Endothelial cell of umbilical vein (primary cell): ENCODE data around the gene SIGLEC10. TPM values are rescaled to one million over a fixed set of nuclear protein-coding genes. Genes with fewer than 3 reads are reported as not detected.
"Not testable (repeated sequence)": the region's sequence is repeated elsewhere in the genome, so short reads cannot be mapped to it uniquely, and the experiment has no call there.

Experiments
- BruUV-seq: library from RNA; stranded (reverse); fragments of 400-500 nt; replicated peaks from 2 replicates; lab custom pipeline; 2021; lab: Mats Ljungman, UMichigan
- CTCF ChIA-PET: fragments of 300-600, 350-600 bp; sonication (Branson Sonifier 250); formaldehyde crosslinking; loops from one replicate; lab custom pipeline; 2021; ENCODE audit warnings: antibody characterized with exemption, inconsistent platforms; lab: Charles Lee
- POLR2A ChIA-PET: fragments of 300-600, 350-600 bp; sonication (Branson Sonifier 250); formaldehyde crosslinking; loops from one replicate; lab custom pipeline; 2021; ENCODE audit warnings: antibody characterized with exemption, inconsistent platforms; lab: Charles Lee
- DNase-seq: peaks from one replicate; pipeline ENCODE4 v3.0.0-alpha.2; 2011; ENCODE audit warnings: low read depth, low spot score
- FAIRE-seq: peaks from 2 replicates; lab custom pipeline; 2011; peaks lifted over from hg19 to GRCh38; lab: Jason Lieb, UNC
- H2AFZ ChIP-seq: 2 replicates; pipeline ENCODE4 v1.6.0; 2012; ENCODE audit warnings: low read depth, low read length, control low read depth, inconsistent platforms
- H3K27ac ChIP-seq: 2 replicates; pipeline ENCODE4 v1.5.1; 2011; ENCODE audit warnings: low read depth, mild to moderate bottlenecking, control low read depth, low read length, moderate library complexity; ENCODE audit not compliant: insufficient read depth
- H3K27me3 ChIP-seq, 2 experiments: 2 replicates each; pipeline versions ENCODE4 v1.6.0 to v1.6.1; 2011; ENCODE audit warnings: low read length in 2 of 2, mixed read lengths in 1 of 2; ENCODE audit not compliant: control insufficient read depth in 2 of 2, insufficient read depth in 2 of 2
- H3K36me3 ChIP-seq, 2 experiments: 2 replicates in 1 of 2; 3 replicates in 1 of 2; pipeline ENCODE4 v1.5.1; 2011; ENCODE audit warnings: low read length in 2 of 2, mild to moderate bottlenecking in 1 of 2, moderate library complexity in 1 of 2; ENCODE audit not compliant: control insufficient read depth in 2 of 2, insufficient read depth in 2 of 2; ENCODE audit errors: extremely low read depth in 1 of 2
- H3K4me1 ChIP-seq: 3 replicates; pipeline ENCODE4 v1.5.1; 2011; ENCODE audit warnings: mild to moderate bottlenecking, low read length; ENCODE audit not compliant: control insufficient read depth, insufficient read depth; ENCODE audit errors: extremely low read depth
- H3K4me2 ChIP-seq: 2 replicates; pipeline ENCODE4 v1.6.1; 2011; ENCODE audit warnings: low read length, control low read depth, mixed read lengths; ENCODE audit not compliant: insufficient read depth
- H3K4me3 ChIP-seq, 3 experiments: fragments of 200-600 bp in 1 of 3; sonication (generic), shearing (Covaris generic) in 1 of 3; replicated peaks in 1 of 3; 2 replicates each; pipeline ENCODE4 v1.5.1; 2011 to 2016; ENCODE audit warnings: control low read depth in 3 of 3, low read length in 3 of 3, mild to moderate bottlenecking in 2 of 3, inconsistent platforms in 1 of 3, low read depth in 1 of 3, moderate library complexity in 1 of 3; ENCODE audit not compliant: insufficient read depth in 1 of 3
- H3K79me2 ChIP-seq: 2 replicates; pipeline ENCODE4 v1.6.0; 2012; ENCODE audit warnings: low read length, inconsistent platforms; ENCODE audit not compliant: control insufficient read depth, insufficient read depth
- H3K9ac ChIP-seq: replicated peaks from 2 replicates; pipeline ENCODE3; 2011; ENCODE audit warnings: low read length, control low read depth; ENCODE audit not compliant: insufficient read depth; ENCODE audit errors: extremely low read depth
- H3K9me1 ChIP-seq: replicated peaks from 3 replicates; pipeline ENCODE4 v1.6.0; 2011; ENCODE audit warnings: mild to moderate bottlenecking, low read length; ENCODE audit not compliant: control insufficient read depth, insufficient read depth; ENCODE audit errors: extremely low read depth
- H3K9me3 ChIP-seq: replicated peaks from 2 replicates; pipeline ENCODE4 v1.5.1; 2012; ENCODE audit warnings: low read length, inconsistent platforms; ENCODE audit not compliant: control insufficient read depth, insufficient read depth
- H4K20me1 ChIP-seq: replicated peaks from 2 replicates; pipeline ENCODE3; 2011; ENCODE audit warnings: mild to moderate bottlenecking, low read length; ENCODE audit not compliant: control insufficient read depth, insufficient read depth; ENCODE audit errors: extremely low read depth
- CTCF ChIP-seq, 2 donors: IDR thresholded peaks; 1 replicate in 1 of 2; 2 replicates in 1 of 2; pipeline ENCODE4 v1.5.1; 2011; ENCODE audit warnings: low read length in 2 of 2, mild to moderate bottlenecking in 2 of 2, moderate library complexity in 2 of 2, control low read depth in 1 of 2, inconsistent platforms in 1 of 2, low read depth in 1 of 2; ENCODE audit not compliant: insufficient read depth in 1 of 2; ENCODE audit errors: extremely low read depth in 1 of 2
- JUN ChIP-seq: IDR thresholded peaks from 2 replicates; pipeline ENCODE4 v1.6.1; 2011; ENCODE audit warnings: borderline replicate concordance, low read depth; ENCODE audit not compliant: insufficient read length, insufficient read depth
- dilution Hi-C: fragments of 300-500 bp; cut with MboI; formaldehyde crosslinking; loops from one replicate; pipeline ENCODE4 v1.15.0; 2019; ENCODE audit warnings: low sequenced_read_pairs; ENCODE audit not compliant: extremely low pct_ligation_motif_present
- intact Hi-C: fragments of 100-400 bp; cut with micrococcal nuclease; formaldehyde crosslinking; loops from one replicate; pipeline ENCODE4 v1.10.0; 2022
- polyA plus RNA-seq, 4 experiments: library from polyadenylated mRNA; depleted of rRNA in 3 of 4; stranded (reverse) in 3 of 4; unstranded in 1 of 4; fragments of >200 nt; gene quantifications; 2 replicates each; pipeline versions ENCODE4 v1.2.1 to v1.2.3, GENCODE V29; 2011 to 2012; ENCODE audit warnings: missing spikeins in 1 of 4
- total RNA-seq: library from RNA; stranded (reverse); gene quantifications from 2 replicates; pipeline ENCODE4 v1.2.3, GENCODE V29; 2021

SIGLEC10 gene
- total and polyA plus RNA-seq, 2 donors (not counting 3 experiments of a cell fraction or from before 2014, with no cell fraction given), result not detected

DNA sequence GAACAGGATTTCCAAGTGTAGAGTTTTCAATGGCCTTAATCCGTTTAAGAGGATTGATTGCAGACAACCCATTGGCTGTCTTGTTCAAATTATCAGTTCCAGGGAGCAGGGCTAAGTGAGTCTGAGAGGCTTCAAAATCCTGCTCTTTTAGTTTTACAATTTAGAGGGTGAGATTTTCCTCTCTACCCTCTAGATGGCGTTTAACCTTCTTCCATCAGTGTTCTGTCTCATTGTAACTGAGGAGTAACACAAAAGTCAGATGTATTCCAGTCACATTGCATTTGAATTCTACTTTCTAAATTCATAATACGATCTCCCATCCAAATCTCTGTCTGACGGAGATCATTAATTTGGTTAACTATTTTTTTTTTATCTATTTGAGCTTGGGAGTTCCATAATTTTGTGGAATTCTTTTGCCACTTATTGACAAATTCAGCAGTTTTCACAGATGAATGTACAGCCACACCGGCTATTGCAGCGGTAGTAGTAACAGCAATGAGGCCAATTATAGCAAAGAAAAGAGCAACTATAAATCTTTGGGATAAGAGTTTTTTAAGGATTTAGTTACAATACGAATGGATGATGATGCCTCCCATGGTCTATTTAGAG lies 19.2 kb downstream of the SIGLEC10 start:
- no peak overlapping the region for H3K27ac ChIP-seq
- intact Hi-C loops (no loop called here), dilution Hi-C loops (no loop called here)
- no peaks in the 10 kb centered on the region for H4K20me1 ChIP-seq
- CTCF ChIA-PET, result interaction anchor here (1.3 kb wide), 1 partner anchor 59 kb away, joined by 3 read pairs; no protein-coding TSS in a partner anchor
- DNase-seq (peak; percentile 8), FAIRE-seq (peak; percentile 61)
- POLR2A ChIA-PET, result no interaction called here
- no peaks in the 10 kb centered on the region for H3K79me2 ChIP-seq
- no peaks in the 10 kb centered on the region for H3K27me3 ChIP-seq
- H3K4me1 ChIP-seq, result peaks cover 8% of the 10 kb centered on the region
- no peaks in the 10 kb centered on the region for H3K9me3 ChIP-seq
- H3K4me3 ChIP-seq, result no peak overlapping the region
- H3K36me3 ChIP-seq, result no peaks in the 10 kb centered on the region
- H3K4me2 ChIP-seq, result no peak overlapping the region
- TF ChIP-seq JUN (no peak), CTCF (IDR thresholded peaks at IDR 0.05; ENCODE audit: extremely low read depth in 1 of 2, insufficient read depth in 1 of 2, low read depth in 1 of 2, low read length in 2 of 2) (peak; percentile 9 to 42)
- no peak overlapping the region for H2AFZ ChIP-seq
- no TSS peak for BruUV-seq
- H3K9me1 ChIP-seq, result no peaks in the 10 kb centered on the region
- no peak overlapping the region for H3K9ac ChIP-seq

DNA sequence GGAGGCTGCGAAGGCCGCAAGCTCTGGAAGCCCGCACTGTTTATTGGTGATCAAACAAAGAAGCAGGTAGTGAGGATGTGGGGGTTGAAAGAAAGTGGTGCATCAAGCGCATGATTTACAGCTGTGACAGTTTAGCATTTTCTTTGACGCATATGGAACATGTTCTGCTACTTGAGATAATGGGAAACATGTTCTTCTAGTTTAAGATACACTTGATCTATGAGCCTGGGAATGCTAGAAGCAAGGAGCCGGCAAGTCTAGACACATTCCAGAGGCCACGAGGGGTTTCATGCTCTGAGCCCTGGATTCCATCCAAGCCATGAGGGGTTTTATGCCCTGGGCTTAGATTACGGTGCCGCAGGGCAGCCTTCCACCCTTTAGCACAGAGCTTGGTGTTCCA lies 20.0 kb downstream of the SIGLEC10 start:
- H3K4me3 ChIP-seq, H3K9me3 ChIP-seq, DNase-seq, H3K79me2 ChIP-seq, H3K36me3 ChIP-seq, intact Hi-C loops, BruUV-seq, H4K20me1 ChIP-seq, POLR2A ChIA-PET, H3K9ac ChIP-seq, FAIRE-seq, H2AFZ ChIP-seq, H3K27ac ChIP-seq, H3K9me1 ChIP-seq, H3K4me1 ChIP-seq, H3K27me3 ChIP-seq, dilution Hi-C loops, H3K4me2 ChIP-seq: not testable (repeated sequence)
- CTCF ChIA-PET, result interaction anchor here (1.1 to 2.4 kb wide), 2 partner anchors 23 to 260 kb away, joined by 6 read pairs; no protein-coding TSS in a partner anchor
